Activated B cell treated with CpG ODN at 0.5 μM for 24 hours (primary cell): ENCODE measurements around the gene ACAA2. TPM values are rescaled to one million over a fixed set of nuclear protein-coding genes. Genes with fewer than 3 reads are reported as not detected.

Source experiments
- ATAC-seq: fragments of 200-7000 bp; cut with Tn5 transposase; one replicate; pipeline ENCODE4 v1.10.0; 2021; ENCODE audit warnings: low read depth, mild to moderate bottlenecking, moderate library complexity
- CTCF ChIA-PET: fragments of 350-600 bp; sonication (Branson Sonifier 250); formaldehyde crosslinking; loops from one replicate; lab custom pipeline; 2021; ENCODE audit warnings: antibody characterized with exemption; lab: Charles Lee
- POLR2A ChIA-PET: fragments of 350-600 bp; sonication (Branson Sonifier 250); formaldehyde crosslinking; loops from one replicate; lab custom pipeline; 2021; ENCODE audit warnings: antibody characterized with exemption; lab: Charles Lee
- DNase-seq: peaks from one replicate; pipeline ENCODE4 v3.0.0; 2022
- H3K27ac Mint-ChIP-seq: one replicate; pipeline ENCODE4 v1.8.0; 2020; ENCODE audit warnings: mixed read lengths
- H3K27me3 Mint-ChIP-seq: one replicate; pipeline ENCODE4 v1.8.0; 2021; ENCODE audit warnings: mixed read lengths
- H3K36me3 Mint-ChIP-seq: one replicate; pipeline ENCODE4 v1.8.0; 2021; ENCODE audit warnings: low read depth, mixed read lengths
- H3K4me1 Mint-ChIP-seq: one replicate; pipeline ENCODE4 v1.8.0; 2021; ENCODE audit warnings: mixed read lengths
- H3K4me3 Mint-ChIP-seq: one replicate; pipeline ENCODE4 v1.8.0; 2020; ENCODE audit warnings: mild to moderate bottlenecking, mixed read lengths
- H3K9me3 Mint-ChIP-seq: one replicate; pipeline ENCODE4 v1.8.0; 2020; ENCODE audit warnings: mixed read lengths
- intact Hi-C: fragments of 100-400 bp; cut with micrococcal nuclease; formaldehyde crosslinking; loops from one replicate; pipeline ENCODE4 v1.15.1; 2024
- total RNA-seq: library from RNA; stranded (reverse); gene quantifications from 2 replicates; pipeline ENCODE4 v1.2.3, GENCODE V29; 2022
- TF ChIP-seq, protein P1 (sequence below): fragments of 200-600 bp; IDR thresholded peaks from one replicate; pipeline ENCODE4 v1.8.0; 2022; ENCODE audit warnings: antibody characterized with exemption, mild to moderate bottlenecking

The ACAA2 gene
- total RNA-seq, 1 donor from 2014 or later: 24.9 TPM

DNA sequence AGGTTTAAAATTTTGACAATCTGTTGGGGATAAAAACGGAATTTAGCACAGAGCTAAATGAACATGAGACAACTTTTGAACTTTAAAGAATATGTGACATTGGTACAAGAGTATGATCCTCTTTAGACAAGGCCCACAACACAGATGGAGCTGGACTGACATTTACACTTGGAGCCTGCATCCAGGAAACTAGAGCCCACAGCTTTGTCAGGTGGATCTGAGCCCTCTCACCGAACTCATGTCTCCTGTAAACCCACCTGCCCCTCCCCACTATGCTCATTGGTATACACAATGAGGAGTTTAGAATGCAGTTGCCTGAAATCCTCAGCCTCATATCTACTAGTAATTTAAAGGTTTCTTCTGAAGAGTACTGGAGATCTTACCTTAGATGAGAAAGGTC is 22.1 kb upstream of the ACAA2 start:
- ChIA-PET CTCF (no interaction called here), POLR2A (no interaction called here)
- H3K4me3 Mint-ChIP-seq: no peak overlapping the region
- H3K9me3 Mint-ChIP-seq: no peaks in the 10 kb centered on the region
- no peak for ATAC-seq
- TF ChIP-seq, protein P1, sequence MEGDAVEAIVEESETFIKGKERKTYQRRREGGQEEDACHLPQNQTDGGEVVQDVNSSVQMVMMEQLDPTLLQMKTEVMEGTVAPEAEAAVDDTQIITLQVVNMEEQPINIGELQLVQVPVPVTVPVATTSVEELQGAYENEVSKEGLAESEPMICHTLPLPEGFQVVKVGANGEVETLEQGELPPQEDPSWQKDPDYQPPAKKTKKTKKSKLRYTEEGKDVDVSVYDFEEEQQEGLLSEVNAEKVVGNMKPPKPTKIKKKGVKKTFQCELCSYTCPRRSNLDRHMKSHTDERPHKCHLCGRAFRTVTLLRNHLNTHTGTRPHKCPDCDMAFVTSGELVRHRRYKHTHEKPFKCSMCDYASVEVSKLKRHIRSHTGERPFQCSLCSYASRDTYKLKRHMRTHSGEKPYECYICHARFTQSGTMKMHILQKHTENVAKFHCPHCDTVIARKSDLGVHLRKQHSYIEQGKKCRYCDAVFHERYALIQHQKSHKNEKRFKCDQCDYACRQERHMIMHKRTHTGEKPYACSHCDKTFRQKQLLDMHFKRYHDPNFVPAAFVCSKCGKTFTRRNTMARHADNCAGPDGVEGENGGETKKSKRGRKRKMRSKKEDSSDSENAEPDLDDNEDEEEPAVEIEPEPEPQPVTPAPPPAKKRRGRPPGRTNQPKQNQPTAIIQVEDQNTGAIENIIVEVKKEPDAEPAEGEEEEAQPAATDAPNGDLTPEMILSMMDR: no peak
- intact Hi-C loops: no loop called here
- H3K36me3 Mint-ChIP-seq: no peaks in the 10 kb centered on the region
- H3K4me1 Mint-ChIP-seq: no peaks in the 10 kb centered on the region
- no peak overlapping the region for H3K27ac Mint-ChIP-seq
- DNase-seq: no peak
- peaks cover 1% of the 10 kb centered on the region for H3K27me3 Mint-ChIP-seq

DNA sequence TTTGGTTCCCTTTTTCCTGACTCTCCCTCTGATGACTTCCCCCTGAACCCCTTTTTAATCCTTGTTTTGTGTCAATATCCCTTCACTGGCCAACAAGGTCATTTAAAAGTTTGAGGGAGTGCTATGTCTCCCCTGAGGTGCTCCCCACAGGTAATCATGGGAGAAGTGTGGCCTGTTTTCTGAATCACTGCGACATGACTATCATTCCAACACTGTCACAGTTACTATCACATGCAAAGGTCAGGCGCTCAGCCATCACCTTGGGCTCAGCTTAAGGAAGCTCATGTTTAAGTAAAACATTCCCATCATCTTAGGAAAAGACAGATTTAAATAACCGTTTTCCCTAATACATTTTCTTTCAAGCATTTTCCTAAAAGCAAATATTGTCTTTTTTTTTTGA is 20.9 kb upstream of the ACAA2 start:
- intact Hi-C loops: no loop called here
- Mint-ChIP-seq H3K4me3 (no peak overlapping the region), H3K36me3 (no peaks in the 10 kb centered on the region), H3K27me3 (peaks cover 1% of the 10 kb centered on the region), H3K27ac (no peak overlapping the region), H3K4me1 (no peaks in the 10 kb centered on the region), H3K9me3 (peaks cover 3% of the 10 kb centered on the region)
- no peak for ATAC-seq
- ChIA-PET POLR2A (no interaction called here), CTCF (no interaction called here)
- TF ChIP-seq, protein P1: no peak
- DNase-seq: no peak

DNA sequence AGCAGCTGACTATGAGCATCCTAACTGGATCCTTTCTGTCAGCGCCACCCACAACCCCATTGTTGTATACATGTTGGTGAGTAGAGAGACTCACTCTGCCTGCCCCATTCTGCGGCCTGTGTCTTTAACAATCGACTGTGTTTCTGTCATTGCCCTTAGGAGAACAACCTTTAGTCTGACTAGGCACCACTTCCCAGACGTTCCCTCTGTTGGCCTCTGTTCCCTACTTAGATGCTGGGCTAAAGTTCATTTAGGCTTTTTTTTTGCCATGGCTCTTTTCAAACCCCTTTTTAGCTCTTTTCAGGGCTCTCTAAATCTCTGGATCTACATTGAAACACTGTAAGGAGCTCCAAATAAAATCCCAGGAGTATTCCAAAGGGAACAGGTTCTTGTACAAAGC is 20.5 kb upstream of the ACAA2 start:
- intact Hi-C loops: no loop called here
- Mint-ChIP-seq H3K27ac (no peak overlapping the region), H3K36me3 (no peaks in the 10 kb centered on the region), H3K27me3 (peaks cover 1% of the 10 kb centered on the region), H3K4me3 (no peak overlapping the region), H3K9me3 (peaks cover 4% of the 10 kb centered on the region), H3K4me1 (no peaks in the 10 kb centered on the region)
- ATAC-seq (no peak), DNase-seq (no peak)
- ChIA-PET CTCF (no interaction called here), POLR2A (no interaction called here)
- TF ChIP-seq, protein P1: no peak

DNA sequence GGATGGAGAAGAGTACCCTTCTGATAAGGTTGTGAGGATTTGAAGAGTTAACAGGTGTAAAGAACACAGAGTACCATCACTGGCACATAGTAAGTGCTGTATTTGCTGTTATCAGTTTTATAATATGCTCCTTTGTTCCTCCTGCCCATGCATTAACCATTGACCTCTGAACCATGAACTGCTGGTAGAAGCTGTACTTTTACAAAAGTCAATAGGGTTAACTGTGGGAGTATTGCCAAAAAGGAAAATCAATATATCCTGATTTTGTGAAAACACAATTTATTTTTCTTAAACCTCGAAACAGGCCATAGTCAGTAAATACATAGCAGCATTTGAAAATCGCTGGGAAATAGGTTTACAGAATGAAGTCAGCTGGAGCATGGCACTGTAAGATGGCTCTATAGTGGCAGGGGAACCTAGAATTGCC is 18.9 kb upstream of the ACAA2 start:
- intact Hi-C loops: no loop called here
- CTCF ChIA-PET: no interaction called here

DNA sequence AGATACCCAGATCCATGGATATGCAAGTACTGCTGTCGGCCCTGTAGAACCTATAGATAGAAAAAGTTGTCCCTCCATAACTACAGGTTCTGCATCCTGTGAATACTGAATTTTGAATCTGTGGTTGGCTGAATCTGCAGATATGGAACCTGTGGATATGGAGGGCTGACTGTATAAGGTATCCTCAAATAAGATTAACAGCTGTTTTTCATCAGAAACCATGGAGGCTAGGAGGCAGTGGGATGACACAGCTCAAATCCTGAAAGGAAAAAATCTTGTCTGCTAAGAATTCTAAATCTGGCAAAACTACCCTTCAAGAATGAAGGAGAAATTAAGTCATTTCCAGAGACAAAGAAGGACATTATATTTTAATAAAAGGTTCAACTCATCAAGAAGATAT is 14.7 kb upstream of the ACAA2 start:
- H3K27me3 Mint-ChIP-seq: peaks cover 6% of the 10 kb centered on the region
- DNase-seq (no peak), ATAC-seq (no peak)
- POLR2A ChIA-PET: no interaction called here
- H3K36me3 Mint-ChIP-seq: peaks cover 4% of the 10 kb centered on the region
- H3K9me3 Mint-ChIP-seq: peaks cover 17% of the 10 kb centered on the region
- CTCF ChIA-PET: no interaction called here
- H3K4me3 Mint-ChIP-seq: no peak overlapping the region
- TF ChIP-seq, protein P1: no peak
- intact Hi-C loops: no loop called here
- H3K27ac Mint-ChIP-seq: no peak overlapping the region
- no peaks in the 10 kb centered on the region for H3K4me1 Mint-ChIP-seq

More for the DNA sequence above, 18.9 kb upstream of the ACAA2 start:
- Mint-ChIP-seq H3K27me3 (peaks cover 6% of the 10 kb centered on the region), H3K36me3 (peaks cover 4% of the 10 kb centered on the region), H3K27ac (no peak overlapping the region), H3K9me3 (peaks cover 17% of the 10 kb centered on the region), H3K4me3 (no peak overlapping the region), H3K4me1 (no peaks in the 10 kb centered on the region)
- POLR2A ChIA-PET: no interaction called here
- TF ChIP-seq, protein P1: no peak
- DNase-seq: no peak
- ATAC-seq: no peak
